CD4-positive, alpha-beta T cell (primary cell): ENCODE data around the gene LSR. TPM values are rescaled to one million over a fixed set of nuclear protein-coding genes. Genes with fewer than 3 reads are reported as not detected.
A peak's percentile ranks its signal among the peaks of the same experiment; 100 is the strongest.

Experiments used
- ATAC-seq: fragments of 200-7000 bp; cut with Tn5 transposase; one replicate; pipeline ENCODE4 v1.10.0; 2022; ENCODE audit warnings: mild to moderate bottlenecking; ENCODE audit not compliant: poor library complexity
- CTCF ChIA-PET: fragments of 350-600 bp; sonication (Branson Sonifier 250); formaldehyde crosslinking; loops from one replicate; lab custom pipeline; 2021; ENCODE audit warnings: antibody characterized with exemption, inconsistent platforms; lab: Charles Lee
- POLR2A ChIA-PET: fragments of 350-600 bp; sonication (Branson Sonifier 250); formaldehyde crosslinking; loops from one replicate; lab custom pipeline; 2021; ENCODE audit warnings: antibody characterized with exemption, inconsistent platforms; lab: Charles Lee
- DNase-seq, 14 experiments: peaks; one replicate each; pipeline ENCODE4 v3.0.0-alpha.2; 2013 to 2020; ENCODE audit warnings: mixed read lengths in 2 of 14
- H3K27ac ChIP-seq, 2 donors: one replicate each; pipeline versions ENCODE4 v1.5.1 to v1.7.0; 2013; ENCODE audit warnings: low read length in 2 of 2, low read depth in 1 of 2, mild to moderate bottlenecking in 1 of 2
- H3K27me3 ChIP-seq, 2 experiments: 1 replicate in 1 of 2; 2 replicates in 1 of 2; pipeline versions ENCODE4 v1.6.1 to v1.7.0; 2013; ENCODE audit warnings: low read length in 2 of 2, control low read depth in 1 of 2, mild to moderate bottlenecking in 1 of 2, moderate library complexity in 1 of 2; ENCODE audit not compliant: insufficient read depth in 2 of 2, control insufficient read depth in 1 of 2
- H3K36me3 ChIP-seq: one replicate; pipeline ENCODE4 v1.6.1; 2013; ENCODE audit warnings: low read length, control low read depth; ENCODE audit not compliant: insufficient read depth
- H3K4me1 ChIP-seq: one replicate; pipeline ENCODE4 v1.6.1; 2013; ENCODE audit warnings: low read length, control low read depth; ENCODE audit not compliant: insufficient read depth
- H3K4me3 ChIP-seq: one replicate; pipeline ENCODE4 v1.5.1; 2013; ENCODE audit warnings: mild to moderate bottlenecking, low read length, moderate library complexity
- H3K9me3 ChIP-seq, 2 experiments: 1 replicate in 1 of 2; 2 replicates in 1 of 2; pipeline versions ENCODE4 v1.6.1 to v1.7.0; 2013; ENCODE audit warnings: low read length in 2 of 2, mild to moderate bottlenecking in 2 of 2, control low read depth in 1 of 2, moderate library complexity in 1 of 2; ENCODE audit not compliant: control insufficient read depth in 1 of 2, insufficient read depth in 1 of 2
- H3K27ac Mint-ChIP-seq: one replicate; pipeline ENCODE4 v1.8.0; 2020; ENCODE audit warnings: mixed read lengths
- H3K27me3 Mint-ChIP-seq: one replicate; pipeline ENCODE4 v1.8.0; 2021; ENCODE audit warnings: mixed read lengths
- H3K36me3 Mint-ChIP-seq: one replicate; pipeline ENCODE4 v1.8.0; 2021; ENCODE audit warnings: low read depth, mixed read lengths
- H3K4me1 Mint-ChIP-seq: one replicate; pipeline ENCODE4 v1.8.0; 2021; ENCODE audit warnings: low read depth, mixed read lengths
- H3K4me3 Mint-ChIP-seq: one replicate; pipeline ENCODE4 v1.8.0; 2020; ENCODE audit warnings: mild to moderate bottlenecking, mixed read lengths
- H3K9me3 Mint-ChIP-seq: one replicate; pipeline ENCODE4 v1.8.0; 2020; ENCODE audit warnings: mixed read lengths
- CTCF ChIP-seq: fragments of 200-600 bp; IDR thresholded peaks from one replicate; pipeline ENCODE4 v1.8.0; 2022; ENCODE audit warnings: antibody characterized with exemption, mild to moderate bottlenecking
- intact Hi-C, 2 experiments: fragments of 100-400 bp; cut with DNase I in 1 of 2; cut with micrococcal nuclease in 1 of 2; formaldehyde crosslinking; loops; one replicate each; pipeline versions ENCODE4 v1.15.1 to v1.9.0; 2023 to 2025; cut with DNase I, micrococcal nuclease
- total RNA-seq, 174 experiments: library from RNA in 2 of 174; stranded (reverse) in 2 of 174; gene quantifications; one replicate each; pipeline ENCODE4 v1.2.3 and lab custom pipeline; 2021 to 2026

LSR gene
- total RNA-seq, 2 experiments from 2014 or later = 45.0 to 47.9 TPM

- Histone ChIP-seq H3K9me3 (no peaks in the 10 kb centered on the region), H3K4me1 (no peaks in the 10 kb centered on the region), H3K27ac (no peak overlapping the region), H3K4me3 (no peak overlapping the region), H3K27me3 (no peaks in the 10 kb centered on the region), H3K36me3 (no peaks in the 10 kb centered on the region)
- TF ChIP-seq CTCF = no peak
- H3K27ac Mint-ChIP-seq = no peak overlapping the region
- no peaks in the 10 kb centered on the region for H3K4me1 Mint-ChIP-seq
- H3K4me3 Mint-ChIP-seq = no peak overlapping the region
- DNase-seq (no peak), ATAC-seq (peak; percentile 41)
- H3K9me3 Mint-ChIP-seq = no peaks in the 10 kb centered on the region
- ChIA-PET CTCF (no interaction called here), POLR2A (no interaction called here)
- intact Hi-C loops = no loop called here
- H3K36me3 Mint-ChIP-seq = no peaks in the 10 kb centered on the region
- H3K27me3 Mint-ChIP-seq = no peaks in the 10 kb centered on the region
Observed at GRCh38 chr19:35310331-35310730, 61.5 kb downstream of the LSR start.

- no peaks in the 10 kb centered on the region for H3K27me3 Mint-ChIP-seq
- no peaks in the 10 kb centered on the region for H3K36me3 Mint-ChIP-seq
- no peak for TF ChIP-seq CTCF
- Histone ChIP-seq H3K4me1 (no peaks in the 10 kb centered on the region), H3K27ac (no peak overlapping the region), H3K4me3 (no peak overlapping the region), H3K9me3 (no peaks in the 10 kb centered on the region), H3K27me3 (no peaks in the 10 kb centered on the region), H3K36me3 (no peaks in the 10 kb centered on the region)
- DNase-seq = no peak
- H3K4me1 Mint-ChIP-seq = no peaks in the 10 kb centered on the region
- no peak overlapping the region for H3K4me3 Mint-ChIP-seq
- no peak for ATAC-seq
- ChIA-PET CTCF (no interaction called here), POLR2A (no interaction called here)
- H3K27ac Mint-ChIP-seq = no peak overlapping the region
- H3K9me3 Mint-ChIP-seq = no peaks in the 10 kb centered on the region
- intact Hi-C loops = no loop called here
Observed at GRCh38 chr19:35310811-35311465, 62.1 kb downstream of the LSR start.

- Mint-ChIP-seq H3K27ac (no peak overlapping the region), H3K9me3 (no peaks in the 10 kb centered on the region), H3K4me3 (no peak overlapping the region), H3K27me3 (no peaks in the 10 kb centered on the region), H3K36me3 (no peaks in the 10 kb centered on the region), H3K4me1 (no peaks in the 10 kb centered on the region)
- intact Hi-C loops = no loop called here
- Histone ChIP-seq H3K27ac (no peak overlapping the region), H3K27me3 (no peaks in the 10 kb centered on the region), H3K4me3 (no peak overlapping the region), H3K4me1 (no peaks in the 10 kb centered on the region), H3K36me3 (no peaks in the 10 kb centered on the region), H3K9me3 (no peaks in the 10 kb centered on the region)
- TF ChIP-seq CTCF = no peak
- ATAC-seq = no peak
- ChIA-PET CTCF (no interaction called here), POLR2A (no interaction called here)
- no peak for DNase-seq
Observed at GRCh38 chr19:35311901-35312665, 63.3 kb downstream of the LSR start.
